CD4-positive, alpha-beta T cell treated with Interleukin-4 for 1 hour (primary cell): ENCODE measurements around the gene IQCH.
"Not testable (repeated sequence)": the region's sequence is repeated elsewhere in the genome, so short reads cannot be mapped to it uniquely, and the experiment has no call there.

Experiments used
- DNase-seq, 2 donors: peaks; one replicate each; pipeline ENCODE4 v3.0.0-alpha.2; 2020 to 2022

The IQCH gene

GRCh38 chr15:67361100-67361499 lies 106.5 kb downstream of the IQCH start:
- DNase-seq: no peak

- DNase-seq: not testable (repeated sequence)
Observed at GRCh38 chr15:67363712-67364111, 109.1 kb downstream of the IQCH start.

- no peak for DNase-seq
Observed at GRCh38 chr15:67365994-67366393, 111.4 kb downstream of the IQCH start.

- no peak for DNase-seq
Observed at GRCh38 chr15:67366904-67367303, 112.3 kb downstream of the IQCH start.

- no peak for DNase-seq
Observed at GRCh38 chr15:67369359-67369998, 114.9 kb downstream of the IQCH start.

GRCh38 chr15:67370206-67370954 lies 115.8 kb downstream of the IQCH start:
- no peak for DNase-seq

GRCh38 chr15:67372543-67372942 lies 118.0 kb downstream of the IQCH start:
- DNase-seq: no peak

GRCh38 chr15:67372986-67373675 lies 118.5 kb downstream of the IQCH start:
- no peak for DNase-seq

GRCh38 chr15:67373971-67374370 lies 119.4 kb downstream of the IQCH start:
- no peak for DNase-seq

- no peak for DNase-seq
Observed at GRCh38 chr15:67379530-67379929, 124.9 kb downstream of the IQCH start.

GRCh38 chr15:67380921-67381320 lies 126.3 kb downstream of the IQCH start:
- DNase-seq: no peak

- no peak for DNase-seq
Observed at GRCh38 chr15:67381416-67382045, 126.9 kb downstream of the IQCH start.

- DNase-seq: no peak
Observed at GRCh38 chr15:67382723-67383122, 128.1 kb downstream of the IQCH start.

GRCh38 chr15:67383899-67384298 lies 129.3 kb downstream of the IQCH start:
- no peak for DNase-seq

- no peak for DNase-seq
Observed at GRCh38 chr15:67384761-67385160, 130.2 kb downstream of the IQCH start.

GRCh38 chr15:67385971-67386370 lies 131.4 kb downstream of the IQCH start:
- DNase-seq: no peak

- DNase-seq: no peak
Observed at GRCh38 chr15:67386947-67387346, 132.4 kb downstream of the IQCH start.

- DNase-seq: no peak
Observed at GRCh38 chr15:67389975-67390374, 135.4 kb downstream of the IQCH start.

GRCh38 chr15:67394873-67395639 lies 140.5 kb downstream of the IQCH start:
- no peak for DNase-seq

- no peak for DNase-seq
Observed at GRCh38 chr15:67396114-67396513, 141.5 kb downstream of the IQCH start.

- no peak for DNase-seq
Observed at GRCh38 chr15:67397139-67397538, 142.6 kb downstream of the IQCH start.

- no peak for DNase-seq
Observed at GRCh38 chr15:67399925-67400324, 145.3 kb downstream of the IQCH start.

GRCh38 chr15:67400890-67401289 lies 146.3 kb downstream of the IQCH start:
- no peak for DNase-seq
